ENCODE data around the gene FTO.

Gene FTO

DNA sequence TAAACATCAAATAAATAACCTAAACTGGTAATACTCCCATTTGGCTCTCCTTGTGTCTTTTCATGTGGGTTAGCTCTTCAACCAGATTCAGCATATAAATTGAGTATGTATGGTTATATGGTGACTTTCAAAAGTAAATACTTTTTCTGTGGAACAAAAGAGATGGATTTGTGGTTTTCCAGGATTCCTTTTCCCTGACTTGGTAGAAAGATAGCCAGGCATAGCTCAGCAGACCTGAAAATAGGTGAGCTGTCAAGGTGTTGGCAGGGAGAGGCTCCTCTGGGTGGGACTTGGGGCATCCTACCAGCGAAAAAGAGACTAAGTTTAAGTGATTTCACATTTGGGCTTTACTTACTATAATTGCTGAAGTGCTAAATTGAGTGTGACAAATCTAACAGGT is 80.3 kb downstream of the FTO start:
- TF ChIP-seq, protein P1, sequence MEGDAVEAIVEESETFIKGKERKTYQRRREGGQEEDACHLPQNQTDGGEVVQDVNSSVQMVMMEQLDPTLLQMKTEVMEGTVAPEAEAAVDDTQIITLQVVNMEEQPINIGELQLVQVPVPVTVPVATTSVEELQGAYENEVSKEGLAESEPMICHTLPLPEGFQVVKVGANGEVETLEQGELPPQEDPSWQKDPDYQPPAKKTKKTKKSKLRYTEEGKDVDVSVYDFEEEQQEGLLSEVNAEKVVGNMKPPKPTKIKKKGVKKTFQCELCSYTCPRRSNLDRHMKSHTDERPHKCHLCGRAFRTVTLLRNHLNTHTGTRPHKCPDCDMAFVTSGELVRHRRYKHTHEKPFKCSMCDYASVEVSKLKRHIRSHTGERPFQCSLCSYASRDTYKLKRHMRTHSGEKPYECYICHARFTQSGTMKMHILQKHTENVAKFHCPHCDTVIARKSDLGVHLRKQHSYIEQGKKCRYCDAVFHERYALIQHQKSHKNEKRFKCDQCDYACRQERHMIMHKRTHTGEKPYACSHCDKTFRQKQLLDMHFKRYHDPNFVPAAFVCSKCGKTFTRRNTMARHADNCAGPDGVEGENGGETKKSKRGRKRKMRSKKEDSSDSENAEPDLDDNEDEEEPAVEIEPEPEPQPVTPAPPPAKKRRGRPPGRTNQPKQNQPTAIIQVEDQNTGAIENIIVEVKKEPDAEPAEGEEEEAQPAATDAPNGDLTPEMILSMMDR (IDR thresholded peaks at IDR 0.05; ENCODE audit: extremely low read depth, missing control alignments), result no peak
- no peak for DNase-seq (ENCODE audit: low spot score)

DNA sequence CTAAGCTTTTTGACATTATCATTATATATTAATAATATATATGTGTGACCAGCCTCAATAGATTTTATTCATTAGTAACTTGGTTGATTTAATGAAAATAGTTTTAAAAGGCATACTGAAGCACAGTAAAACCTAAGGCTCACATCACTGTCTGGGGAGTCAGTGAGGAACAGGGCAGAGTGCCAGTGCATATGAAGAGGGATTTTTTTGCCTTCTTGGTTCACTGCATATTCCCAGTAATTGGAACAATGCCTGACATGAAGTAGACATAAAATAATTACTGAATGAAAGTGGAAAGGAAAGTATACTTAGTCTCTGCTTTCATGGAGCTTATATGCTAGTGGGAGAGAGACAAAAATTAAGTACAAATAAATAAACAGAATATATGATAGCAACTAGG is 81.1 kb downstream of the FTO start:
- TF ChIP-seq, protein P1 (IDR thresholded peaks at IDR 0.05; ENCODE audit: extremely low read depth, missing control alignments), result no peak
- no peak for DNase-seq (ENCODE audit: low spot score)

DNA sequence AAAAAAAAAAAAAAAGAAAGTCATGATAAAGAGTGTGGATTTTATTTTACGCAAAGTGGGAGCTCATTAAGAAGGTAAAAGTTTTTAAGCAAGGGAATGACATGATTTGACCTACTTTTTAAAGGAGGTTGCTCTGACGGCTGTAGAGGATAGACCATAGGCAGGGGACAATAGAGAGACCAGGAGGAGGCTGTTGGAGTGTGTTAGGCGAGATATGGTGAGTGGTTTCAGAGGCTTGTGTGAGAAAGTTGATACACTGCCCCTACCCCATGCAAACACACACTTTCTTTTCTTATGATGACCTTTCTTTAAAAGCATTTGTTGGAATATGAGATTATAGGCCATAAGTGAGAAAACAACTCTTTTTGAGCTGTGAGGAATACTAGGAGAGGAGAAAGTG is 82.0 kb downstream of the FTO start:
- no peak for DNase-seq (ENCODE audit: low spot score)
- TF ChIP-seq, protein P1 (IDR thresholded peaks at IDR 0.05; ENCODE audit: extremely low read depth, missing control alignments), result no peak

DNA sequence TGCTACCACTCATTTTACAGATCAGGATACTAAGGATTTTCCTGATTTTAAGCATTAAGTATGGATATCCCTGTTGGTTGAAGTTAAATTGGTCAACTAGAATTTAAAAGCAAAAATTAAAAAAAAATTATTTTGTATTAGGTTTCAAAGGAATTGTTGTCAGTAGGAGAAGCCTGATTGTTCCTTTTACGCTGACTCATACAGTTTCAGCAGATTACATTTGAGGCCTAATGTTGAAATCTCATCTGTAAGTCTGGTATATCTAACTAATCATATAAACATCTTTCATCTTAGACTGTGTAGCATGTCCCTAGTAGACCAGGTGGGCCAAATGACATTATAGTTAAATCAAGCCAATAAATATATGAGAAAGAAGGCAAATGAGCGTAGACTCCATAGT is 83.5 kb downstream of the FTO start:
- DNase-seq (ENCODE audit: low spot score), result no peak
- TF ChIP-seq, protein P1 (IDR thresholded peaks at IDR 0.05; ENCODE audit: extremely low read depth, missing control alignments), result no peak

DNA sequence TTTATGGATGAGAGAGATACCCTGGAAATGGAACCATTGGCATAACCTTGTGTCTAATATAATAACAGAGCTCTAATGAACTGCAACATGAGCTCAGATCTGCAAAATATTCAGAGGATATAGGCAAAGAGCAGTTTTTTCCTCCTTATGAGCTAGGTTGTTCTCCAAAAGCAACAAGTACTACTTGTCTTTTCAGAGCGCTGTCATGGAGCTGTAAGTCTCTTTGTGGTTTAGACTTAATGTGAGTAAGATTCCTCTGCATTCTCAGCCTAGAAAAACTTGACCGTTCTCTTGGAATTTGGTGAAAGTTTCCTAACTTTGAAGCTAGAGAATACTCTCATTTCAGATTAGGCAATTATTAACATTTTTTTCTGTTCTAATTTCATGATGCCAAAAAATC is 85.2 kb downstream of the FTO start:
- TF ChIP-seq, protein P1 (IDR thresholded peaks at IDR 0.05; ENCODE audit: extremely low read depth, missing control alignments), result no peak
- DNase-seq (ENCODE audit: low spot score), result no peak

DNA sequence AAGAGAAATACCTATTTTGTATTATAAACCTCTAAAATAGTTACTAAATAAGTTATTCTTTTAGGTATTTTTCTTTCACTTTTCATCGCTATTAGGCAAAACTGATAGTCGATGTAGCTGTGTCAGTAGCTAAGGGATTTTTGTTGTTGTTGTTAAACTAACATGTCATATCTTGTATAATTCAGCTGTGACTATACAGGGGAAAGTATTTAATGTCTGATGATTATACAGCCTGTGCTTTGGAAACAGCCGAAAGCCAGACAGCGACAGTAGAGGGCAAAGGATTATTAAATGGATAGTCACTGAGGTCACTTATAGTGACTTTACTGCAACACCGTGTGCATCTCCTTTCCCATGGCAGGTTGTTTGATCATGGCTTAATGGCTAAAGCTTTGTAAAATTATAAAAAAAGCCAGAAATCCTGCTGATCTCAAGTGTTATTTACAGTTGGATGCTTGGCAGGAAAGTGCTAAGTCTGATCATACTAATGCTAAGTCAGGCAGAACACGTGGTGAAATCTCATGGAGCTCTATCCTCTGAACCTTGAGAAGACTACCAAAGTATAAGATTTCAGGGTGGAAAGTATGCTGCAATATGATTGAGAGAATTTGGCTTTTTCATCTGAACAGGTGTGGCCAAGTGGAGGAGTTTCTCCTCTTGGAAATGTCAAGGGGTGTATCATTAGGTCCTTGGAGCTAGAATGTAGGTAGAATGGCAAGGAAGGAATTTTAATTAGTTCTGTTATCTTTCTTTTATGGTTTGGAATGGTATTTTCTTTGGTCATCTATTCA is 88.4 kb downstream of the FTO start:
- no peak for DNase-seq (ENCODE audit: low spot score)
- TF ChIP-seq, protein P1 (IDR thresholded peaks at IDR 0.05; ENCODE audit: extremely low read depth, missing control alignments), result no peak

DNA sequence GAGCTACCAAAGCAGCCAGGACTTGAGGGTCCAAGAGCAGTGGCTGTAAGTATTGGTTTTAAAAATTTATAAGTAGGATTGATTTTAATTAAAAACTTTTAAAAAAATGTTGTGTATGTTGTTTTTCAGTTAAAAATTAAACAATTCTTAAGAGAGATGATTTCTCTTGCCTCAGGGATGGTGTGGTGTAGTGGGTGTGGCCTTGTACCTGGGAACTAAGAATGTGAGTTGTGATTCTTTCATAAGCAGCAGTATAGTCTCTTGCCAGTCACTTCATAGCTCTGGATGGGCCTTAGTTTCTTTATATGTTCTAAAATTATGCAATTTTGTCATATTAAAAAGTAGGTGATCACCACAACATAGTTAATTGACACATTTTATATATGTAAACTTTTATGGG is 99.5 kb downstream of the FTO start:
- TF ChIP-seq, protein P1 (IDR thresholded peaks at IDR 0.05; ENCODE audit: extremely low read depth, missing control alignments), result no peak
- DNase-seq (ENCODE audit: low spot score), result no peak

All from GM20000 (cell line).